Lower leg skin (tissue), 3 donors: Measurements from ENCODE around the gene MIDN.

Source experiments
- POLR2A ChIP-seq, 2 donors: fragments of 450-650 bp; IDR thresholded peaks; one replicate each; pipeline ENCODE4 v1.6.1; 2016 to 2017; ENCODE audit warnings: antibody characterized with exemption in 2 of 2, mild to moderate bottlenecking in 1 of 2, moderate library complexity in 1 of 2
- TF ChIP-seq, protein P1 (sequence below), 3 donors: fragments of 450-650 bp; IDR thresholded peaks; one replicate each; pipeline ENCODE4 v1.5.1; 2016; ENCODE audit warnings: antibody characterized with exemption in 3 of 3, mild to moderate bottlenecking in 3 of 3, moderate library complexity in 2 of 3

DNA sequence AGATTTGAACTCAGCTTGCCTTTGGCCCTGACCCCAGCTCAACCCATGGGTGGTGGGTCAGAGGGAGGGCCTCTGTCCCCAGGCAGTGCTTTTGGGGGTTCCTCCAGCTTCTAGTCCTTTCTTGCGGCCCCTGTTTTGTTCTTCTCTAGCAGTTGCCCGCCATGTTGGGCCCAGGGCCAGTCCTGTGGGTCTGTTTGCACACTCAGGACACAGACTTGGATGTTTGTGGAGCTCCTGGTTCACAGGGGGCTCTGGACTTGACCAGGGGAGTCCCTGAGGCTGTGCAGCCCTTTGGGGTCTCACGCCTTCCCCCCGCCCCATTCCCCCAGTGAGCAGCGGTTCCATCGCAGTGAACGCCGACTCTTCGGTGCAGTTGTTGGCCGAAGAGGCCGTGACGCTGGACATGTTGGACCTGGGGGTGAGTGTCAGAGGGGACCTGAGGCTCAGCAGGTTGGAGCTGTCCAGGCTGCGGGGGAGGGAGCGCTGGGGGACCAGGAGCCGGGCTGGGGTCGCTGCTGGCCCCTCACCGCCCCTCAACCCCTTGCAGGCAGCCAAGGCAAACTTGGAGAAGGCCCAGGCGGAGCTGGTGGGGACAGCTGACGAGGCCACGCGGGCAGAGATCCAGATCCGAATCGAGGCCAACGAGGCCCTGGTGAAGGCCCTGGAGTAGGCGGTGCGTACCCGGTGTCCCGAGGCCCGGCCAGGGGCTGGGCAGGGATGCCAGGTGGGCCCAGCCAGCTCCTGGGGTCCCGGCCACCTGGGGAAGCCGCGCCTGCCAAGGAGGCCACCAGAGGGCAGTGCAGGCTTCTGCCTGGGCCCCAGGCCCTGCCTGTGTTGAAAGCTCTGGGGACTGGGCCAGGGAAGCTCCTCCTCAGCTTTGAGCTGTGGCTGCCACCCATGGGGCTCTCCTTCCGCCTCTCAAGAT lies 4.4 kb upstream of the MIDN start:
- TF ChIP-seq, protein P1, sequence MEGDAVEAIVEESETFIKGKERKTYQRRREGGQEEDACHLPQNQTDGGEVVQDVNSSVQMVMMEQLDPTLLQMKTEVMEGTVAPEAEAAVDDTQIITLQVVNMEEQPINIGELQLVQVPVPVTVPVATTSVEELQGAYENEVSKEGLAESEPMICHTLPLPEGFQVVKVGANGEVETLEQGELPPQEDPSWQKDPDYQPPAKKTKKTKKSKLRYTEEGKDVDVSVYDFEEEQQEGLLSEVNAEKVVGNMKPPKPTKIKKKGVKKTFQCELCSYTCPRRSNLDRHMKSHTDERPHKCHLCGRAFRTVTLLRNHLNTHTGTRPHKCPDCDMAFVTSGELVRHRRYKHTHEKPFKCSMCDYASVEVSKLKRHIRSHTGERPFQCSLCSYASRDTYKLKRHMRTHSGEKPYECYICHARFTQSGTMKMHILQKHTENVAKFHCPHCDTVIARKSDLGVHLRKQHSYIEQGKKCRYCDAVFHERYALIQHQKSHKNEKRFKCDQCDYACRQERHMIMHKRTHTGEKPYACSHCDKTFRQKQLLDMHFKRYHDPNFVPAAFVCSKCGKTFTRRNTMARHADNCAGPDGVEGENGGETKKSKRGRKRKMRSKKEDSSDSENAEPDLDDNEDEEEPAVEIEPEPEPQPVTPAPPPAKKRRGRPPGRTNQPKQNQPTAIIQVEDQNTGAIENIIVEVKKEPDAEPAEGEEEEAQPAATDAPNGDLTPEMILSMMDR (IDR thresholded peaks at IDR 0.05), result peak in 1 of 3 donors; percentile 86
- no peak for TF ChIP-seq POLR2A (IDR thresholded peaks at IDR 0.05)
